Activated T-helper 1 cell treated with anti-CD3 and anti-CD28 coated beads, Interleukin-2, amount 50 U/mL, for 16 hours (primary cell): ENCODE data around the gene ACOX1.

Experiments
- DNase-seq, 2 donors: peaks; one replicate each; pipeline ENCODE4 v3.0.0-alpha.2; 2020; ENCODE audit warnings: low read depth in 1 of 2, low spot score in 1 of 2

The ACOX1 gene

DNA sequence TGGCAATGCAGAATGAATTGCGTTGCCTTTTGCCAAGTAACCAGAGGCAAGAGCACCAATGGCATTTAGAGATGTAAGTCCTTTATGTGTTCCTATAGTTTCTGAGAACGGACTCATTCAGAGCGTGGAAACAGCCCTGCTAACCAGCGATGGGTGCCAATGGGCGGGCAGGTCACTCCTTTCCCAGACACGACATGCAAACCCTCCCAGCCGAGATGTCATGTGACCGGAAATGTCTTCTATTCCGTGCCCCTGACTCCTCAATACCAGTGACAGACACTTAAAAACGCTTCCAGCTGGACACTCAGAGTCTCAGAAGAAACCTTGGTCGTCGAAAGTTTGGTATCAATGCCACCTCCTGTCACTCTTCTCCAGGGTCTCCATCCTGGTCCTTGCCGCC lies 41.3 kb downstream of the ACOX1 start:
- no peak for DNase-seq

DNA sequence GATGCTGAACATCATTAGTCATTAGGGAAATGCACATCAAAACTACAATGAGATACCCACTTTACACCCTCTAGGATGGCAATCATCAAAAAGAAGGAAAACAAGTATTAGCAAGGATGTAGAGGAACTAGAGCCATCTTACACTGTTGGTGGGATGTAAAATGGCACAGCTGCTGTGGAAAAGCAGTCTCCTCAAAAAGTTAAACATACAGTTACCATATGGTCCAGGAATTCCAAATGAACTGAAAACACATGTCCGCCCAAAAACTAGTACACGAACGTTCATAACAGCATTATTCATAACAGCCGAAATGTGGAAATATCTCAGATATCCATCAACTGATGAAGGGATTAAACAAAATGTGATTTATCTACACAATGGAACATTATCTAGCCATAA lies 45.2 kb downstream of the ACOX1 start:
- no peak for DNase-seq

DNA sequence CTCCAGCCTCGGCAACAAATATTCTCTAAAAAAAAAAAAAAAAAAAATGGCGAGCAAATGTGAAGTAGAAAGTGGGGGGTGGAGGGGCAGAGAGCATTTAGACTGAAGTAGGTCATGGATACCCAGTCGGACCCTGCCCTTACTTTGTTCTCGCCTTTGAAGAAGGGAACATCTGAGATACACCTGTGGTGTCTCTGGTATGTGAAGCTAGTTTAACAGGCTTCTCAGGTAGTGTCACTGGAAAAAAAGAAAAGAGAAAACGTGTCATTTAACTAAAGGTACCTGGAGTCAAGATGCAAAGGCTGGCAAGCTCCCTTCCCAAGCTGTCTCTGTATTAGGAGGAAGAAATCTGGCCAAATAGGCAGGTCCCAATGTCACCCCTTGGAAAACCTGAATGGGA lies 46.1 kb downstream of the ACOX1 start:
- DNase-seq = no peak

DNA sequence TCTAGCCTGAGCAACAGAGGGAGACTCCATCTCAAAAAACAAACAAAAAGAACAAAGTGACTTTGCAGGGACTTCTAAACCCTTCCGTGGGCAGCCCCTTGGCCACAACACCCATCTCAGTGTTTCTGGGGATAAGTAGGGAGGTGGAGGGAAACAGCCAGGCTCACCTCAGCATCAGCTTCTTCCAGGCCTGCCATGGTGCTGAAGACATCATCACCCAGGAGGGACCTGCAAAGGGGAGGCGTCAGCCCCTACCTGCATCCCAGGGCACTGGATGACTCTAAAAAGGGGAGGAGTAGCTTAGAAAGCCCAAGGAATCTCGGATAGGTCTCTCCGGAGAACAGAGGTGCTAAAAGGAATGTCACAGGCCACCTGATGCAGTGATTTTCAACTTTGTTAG lies 47.9 kb downstream of the ACOX1 start:
- no peak for DNase-seq

DNA sequence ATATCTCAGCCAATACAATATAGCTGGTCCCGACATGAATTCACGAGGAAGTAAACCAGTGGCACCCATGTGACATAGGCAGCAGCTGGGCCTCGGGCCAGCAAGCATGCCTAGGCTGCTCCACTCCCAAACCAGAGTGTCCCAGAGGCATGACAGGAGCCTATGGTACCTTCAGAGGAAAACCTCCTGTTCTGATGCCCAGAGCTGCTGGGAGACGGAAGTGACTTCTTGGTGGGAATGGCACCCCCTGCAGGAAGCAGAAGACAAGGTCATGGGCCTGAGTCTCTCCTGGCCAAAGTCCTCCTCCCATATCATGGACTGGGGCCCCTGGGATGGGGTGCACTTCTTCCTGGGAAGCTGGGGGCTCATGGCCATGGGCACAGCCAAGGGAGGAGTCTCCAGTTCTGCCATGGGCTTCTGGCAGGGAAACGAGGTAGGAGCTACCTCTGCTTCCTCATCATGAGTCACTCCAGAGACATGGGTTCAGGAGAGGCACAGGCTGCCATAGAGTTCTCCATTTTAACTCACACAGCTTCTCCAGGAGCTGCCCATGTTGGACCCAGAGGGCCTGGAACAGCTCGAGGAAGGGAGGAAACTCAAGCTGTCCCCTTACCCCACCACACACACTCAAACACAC lies 51.6 kb downstream of the ACOX1 start:
- DNase-seq = no peak

DNA sequence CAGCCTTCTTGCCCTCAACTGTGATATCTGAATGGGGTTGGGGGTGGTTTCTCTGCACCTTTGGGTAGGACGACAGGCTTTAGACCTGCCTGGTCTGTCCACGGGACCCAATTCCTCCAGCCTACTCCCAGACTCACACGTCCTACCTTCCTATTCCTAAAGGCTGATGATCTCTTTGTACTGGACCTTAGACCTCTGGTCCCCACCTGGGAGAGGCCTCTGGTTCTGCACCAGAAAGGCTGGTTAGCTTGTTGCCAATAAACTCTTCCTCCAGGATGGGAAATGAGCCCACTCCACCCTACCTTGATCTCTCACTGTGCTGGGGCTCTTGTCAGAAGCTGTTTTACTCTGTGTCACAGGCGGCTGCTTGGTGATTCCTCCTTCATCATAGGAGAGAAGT lies 52.5 kb downstream of the ACOX1 start:
- no peak for DNase-seq

DNA sequence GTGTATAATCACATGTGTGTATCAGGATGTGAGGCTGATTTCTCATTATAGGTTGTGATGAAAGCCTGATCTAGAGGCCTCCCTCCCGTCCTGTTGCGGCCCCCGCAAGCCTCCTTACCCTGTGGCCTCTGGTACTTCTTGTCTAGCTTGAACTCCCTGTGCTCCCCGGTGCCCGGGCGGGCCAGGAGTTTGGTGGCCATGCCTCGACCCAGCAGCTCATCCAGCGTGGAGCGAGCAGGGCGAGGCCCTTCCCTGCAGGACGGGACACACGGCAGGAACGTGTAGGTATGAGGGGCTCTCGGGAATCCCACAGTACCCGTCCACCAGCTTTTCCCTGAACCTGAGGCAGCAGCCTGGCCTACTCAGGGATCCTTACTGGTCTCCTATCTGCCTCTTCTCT lies 53.1 kb downstream of the ACOX1 start:
- no peak for DNase-seq

DNA sequence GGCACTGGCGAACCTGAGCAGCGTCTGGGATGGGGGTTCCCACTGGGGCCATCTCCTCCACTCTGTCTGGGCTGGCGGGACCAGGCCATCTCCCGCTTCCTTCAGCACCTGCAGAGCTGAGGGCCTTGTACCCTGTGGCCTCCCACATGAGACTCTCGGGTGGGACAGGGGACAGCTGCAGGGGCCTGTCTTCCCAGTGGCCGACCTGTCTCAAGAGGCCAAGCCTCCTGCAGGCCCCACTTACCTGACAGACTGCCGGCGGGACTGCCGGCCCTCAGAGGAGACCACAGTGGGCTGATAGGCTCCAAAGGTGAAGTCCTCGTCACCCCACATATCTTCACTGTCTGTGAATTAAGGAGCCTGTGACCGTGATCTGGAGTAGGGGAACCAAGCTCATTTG lies 53.9 kb downstream of the ACOX1 start:
- DNase-seq = no peak

DNA sequence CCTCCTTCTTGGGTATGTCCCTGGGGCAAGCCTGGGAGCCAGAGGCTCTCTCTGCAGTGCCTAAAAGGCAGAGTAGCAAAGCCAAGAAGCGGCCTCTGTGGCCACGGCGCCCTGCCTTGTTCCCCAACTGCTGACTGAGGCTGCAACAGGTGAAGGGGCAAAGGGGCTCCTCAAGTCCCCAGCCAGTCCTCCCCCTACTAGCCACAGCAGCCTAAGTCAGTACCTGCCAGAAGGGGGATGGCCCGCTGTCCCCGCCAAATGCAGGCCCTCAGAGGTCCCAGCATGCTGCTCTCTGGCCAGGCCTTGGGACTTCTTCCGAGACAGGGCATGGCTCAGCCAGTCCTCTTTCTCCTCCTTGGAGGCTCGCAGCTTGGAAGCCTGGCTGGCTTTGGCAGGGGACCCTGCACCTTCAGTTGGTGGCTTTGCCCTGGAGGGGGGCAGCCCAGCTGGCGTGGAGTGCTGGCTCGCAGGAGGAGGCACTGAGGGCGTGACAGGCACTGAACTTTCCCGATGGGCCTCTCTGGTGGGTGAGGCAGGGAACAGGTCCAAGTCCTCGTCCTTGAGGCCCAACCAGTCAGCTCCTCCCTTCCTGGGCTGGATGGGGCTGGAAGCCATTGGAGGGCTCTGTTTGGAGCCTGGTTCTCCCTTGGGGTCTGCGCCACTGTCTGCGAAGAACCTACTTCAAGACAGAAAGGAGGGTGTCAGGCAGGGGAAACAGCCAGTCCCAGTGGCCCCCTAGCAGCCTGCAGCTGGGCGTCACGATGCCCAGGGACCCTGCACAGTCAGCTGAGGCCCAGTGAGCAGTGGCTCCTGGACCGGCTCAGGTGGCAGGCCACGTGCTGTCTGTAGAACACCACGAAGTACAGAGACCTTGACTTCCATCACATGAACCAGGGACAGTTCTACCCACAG lies 55.7 kb downstream of the ACOX1 start:
- no peak for DNase-seq

DNA sequence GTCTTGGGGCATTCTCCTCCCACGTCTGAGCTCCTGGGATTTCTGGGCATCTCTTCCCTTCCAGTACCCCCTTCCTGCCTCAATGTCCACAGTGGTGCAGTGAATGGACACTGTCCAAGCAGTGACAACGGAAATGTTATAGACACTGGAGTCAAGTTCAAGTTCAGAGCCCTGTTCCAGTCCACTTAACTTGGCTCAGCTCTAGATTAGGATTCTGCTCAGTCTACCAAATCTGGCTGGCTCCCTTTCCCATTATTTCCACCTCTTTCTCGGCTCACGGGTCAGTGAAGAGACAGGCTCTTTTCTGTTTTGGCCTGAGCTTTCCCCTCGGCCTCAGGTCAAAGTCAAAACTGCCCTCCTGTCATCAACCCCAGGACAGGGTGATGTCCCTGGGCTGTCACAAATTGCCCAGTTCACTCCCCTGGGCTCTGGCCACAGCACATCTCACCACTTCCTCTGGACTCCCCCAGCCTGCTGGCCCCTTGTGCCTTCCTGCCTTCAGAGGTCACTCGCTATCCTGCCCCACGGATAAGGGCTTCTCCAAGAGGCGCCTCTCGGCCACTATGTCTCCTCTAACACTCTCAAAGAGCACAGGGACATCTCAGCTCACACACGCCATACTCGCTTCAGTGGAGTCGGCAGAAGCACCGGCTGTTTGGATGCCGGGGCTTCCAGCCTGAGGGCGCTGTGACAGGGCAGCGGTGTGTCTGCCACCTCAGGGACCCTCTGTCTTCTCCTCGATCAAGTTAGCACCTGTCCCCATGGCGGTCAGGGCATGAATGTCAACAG lies 56.6 kb downstream of the ACOX1 start:
- no peak for DNase-seq

DNA sequence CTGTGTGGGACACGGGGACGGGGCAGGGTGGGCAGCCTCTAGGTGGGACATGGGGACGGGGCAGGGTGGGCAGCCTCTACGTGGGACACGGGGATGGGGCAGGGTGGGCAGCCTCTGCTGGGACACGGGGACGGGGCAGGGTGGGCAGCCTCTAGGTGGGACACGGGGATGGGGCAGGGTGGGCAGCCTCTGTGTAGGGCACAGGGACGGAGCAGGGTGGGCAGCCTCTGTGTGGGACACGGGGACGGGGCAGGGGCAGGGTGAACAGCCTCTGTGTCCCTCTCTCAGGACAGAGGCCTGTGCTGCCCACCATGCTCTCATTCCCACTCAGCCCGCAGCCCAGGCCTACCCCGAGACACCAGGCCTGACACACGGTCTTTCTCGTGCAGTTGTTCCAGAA lies 57.4 kb downstream of the ACOX1 start:
- DNase-seq = no peak

DNA sequence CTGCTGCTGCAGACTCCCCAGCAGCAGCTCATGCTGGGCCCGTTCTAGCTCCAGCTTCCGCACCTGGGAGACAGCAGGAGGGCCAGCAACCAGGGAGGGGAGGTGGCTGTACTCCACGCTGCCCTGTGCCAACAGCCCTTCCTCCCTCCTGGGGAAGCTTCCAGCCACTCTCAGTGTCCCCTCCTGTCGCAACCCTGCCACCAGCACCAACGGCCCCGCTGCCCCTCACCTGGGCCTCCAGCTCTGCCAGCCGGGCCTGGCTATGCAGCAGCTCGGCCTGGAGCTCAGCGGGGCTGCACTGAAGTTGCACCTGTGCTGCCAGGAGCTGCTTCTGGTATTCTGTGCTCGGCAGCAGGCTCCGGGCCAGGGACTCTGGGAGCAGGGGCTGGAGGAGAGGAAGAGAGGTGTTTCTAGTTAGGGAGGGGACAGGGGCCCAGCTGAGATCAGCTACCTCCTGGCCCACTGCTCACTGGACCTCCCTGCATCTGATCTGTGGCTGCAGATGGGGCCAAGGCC lies 58.9 kb downstream of the ACOX1 start:
- DNase-seq = no peak

DNA sequence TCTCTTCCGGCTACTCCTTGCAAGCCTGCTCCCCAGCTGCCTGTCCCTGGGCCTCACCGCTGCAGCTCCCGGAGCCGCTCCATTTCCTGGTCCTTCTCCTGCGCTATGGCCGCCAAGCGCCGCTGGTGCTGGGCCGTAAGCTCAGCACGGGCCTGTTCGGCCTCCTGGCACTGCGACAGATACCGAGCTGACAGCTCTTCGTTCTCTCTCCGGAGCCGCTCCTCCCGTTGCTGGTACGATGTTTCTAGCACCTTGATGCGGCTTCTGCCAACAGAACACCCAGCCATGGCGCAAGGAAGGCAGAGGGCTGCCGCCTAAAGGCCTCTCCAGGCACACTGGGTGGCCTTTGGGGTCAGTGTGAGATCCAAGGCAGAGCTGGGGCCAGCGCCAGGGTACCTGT lies 59.4 kb downstream of the ACOX1 start:
- no peak for DNase-seq

DNA sequence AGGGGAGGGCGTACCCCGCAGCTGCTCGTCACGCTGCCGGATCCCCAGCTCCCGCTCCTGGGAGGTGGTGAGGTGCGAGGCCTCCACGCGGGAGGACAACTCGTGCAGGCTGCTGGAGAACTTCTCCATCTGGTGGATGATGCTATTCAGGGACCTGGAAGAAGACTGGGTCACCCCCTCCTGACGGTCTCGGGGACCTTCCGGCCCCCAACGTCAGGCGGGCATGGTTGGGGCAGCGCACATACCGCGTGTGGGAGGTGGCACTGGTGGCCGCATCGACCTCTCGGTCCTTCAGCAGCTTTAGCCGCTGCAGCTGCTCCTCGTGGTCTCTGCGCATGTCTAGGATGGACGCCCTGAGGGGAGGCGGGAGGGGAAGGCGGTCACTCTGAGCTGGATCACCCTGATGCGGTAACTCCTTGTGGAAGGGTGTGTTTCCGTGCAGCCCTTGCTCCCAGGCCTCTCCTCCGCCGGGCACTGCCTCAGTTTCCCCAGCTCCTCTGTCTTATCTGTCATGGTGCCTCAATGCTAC lies 61.0 kb downstream of the ACOX1 start:
- no peak for DNase-seq

DNA sequence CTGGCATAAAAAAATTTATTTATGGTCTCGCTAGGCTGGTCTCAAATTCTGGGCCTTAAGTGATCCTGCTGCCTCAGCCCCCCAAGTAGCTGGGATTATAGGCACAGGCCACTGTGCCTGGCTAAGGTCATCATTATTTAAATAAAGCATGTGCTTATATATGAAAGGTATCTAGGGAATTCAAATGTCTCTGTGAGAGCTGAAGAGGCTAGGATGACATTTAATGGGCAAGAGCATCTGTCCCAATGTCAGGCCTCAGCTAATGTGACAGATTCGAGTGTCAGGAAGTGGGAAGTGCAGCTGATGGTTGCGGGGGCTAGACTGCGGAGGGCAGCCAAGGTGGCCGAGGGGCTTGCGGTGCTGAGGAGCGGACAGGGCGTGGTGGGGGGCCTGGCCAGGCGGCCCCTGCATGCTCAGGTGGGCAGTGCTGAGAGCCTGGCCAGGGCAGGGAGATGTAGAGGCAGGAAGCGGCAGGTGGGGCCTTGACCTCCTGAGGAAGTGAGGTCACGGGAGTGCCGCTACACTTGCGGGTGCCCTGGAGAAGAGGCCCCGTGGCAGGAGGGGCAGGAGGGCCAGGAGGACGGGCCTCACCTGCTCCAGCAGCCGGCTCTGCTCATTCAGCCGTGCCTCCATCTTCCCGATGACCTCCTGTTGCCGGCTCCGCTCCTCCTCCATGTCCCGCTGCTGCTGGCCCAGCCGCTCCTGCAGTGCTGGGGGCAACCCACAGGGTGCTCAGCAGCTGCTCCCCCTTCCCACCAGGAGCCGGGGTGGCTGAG lies 61.6 kb downstream of the ACOX1 start:
- DNase-seq = no peak

DNA sequence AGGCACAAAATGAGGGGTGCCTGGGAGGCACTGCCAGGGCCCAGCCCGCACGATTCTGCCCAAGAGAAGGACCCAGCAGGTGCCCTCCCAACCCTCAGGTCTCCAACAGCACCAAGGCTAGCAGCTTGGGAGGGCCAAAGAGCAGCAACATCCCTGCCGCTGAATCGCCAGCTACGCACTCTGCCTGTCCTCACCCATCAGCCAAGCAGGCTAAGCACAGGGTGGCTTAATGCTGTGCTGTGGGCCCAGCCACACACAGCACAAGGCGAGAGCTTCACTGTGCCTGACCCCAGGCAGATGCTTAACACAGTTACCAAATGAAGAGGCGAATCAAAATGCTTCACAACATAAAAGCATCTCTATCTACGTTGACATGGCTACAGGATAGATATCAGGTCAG lies 63.7 kb downstream of the ACOX1 start:
- DNase-seq = no peak

DNA sequence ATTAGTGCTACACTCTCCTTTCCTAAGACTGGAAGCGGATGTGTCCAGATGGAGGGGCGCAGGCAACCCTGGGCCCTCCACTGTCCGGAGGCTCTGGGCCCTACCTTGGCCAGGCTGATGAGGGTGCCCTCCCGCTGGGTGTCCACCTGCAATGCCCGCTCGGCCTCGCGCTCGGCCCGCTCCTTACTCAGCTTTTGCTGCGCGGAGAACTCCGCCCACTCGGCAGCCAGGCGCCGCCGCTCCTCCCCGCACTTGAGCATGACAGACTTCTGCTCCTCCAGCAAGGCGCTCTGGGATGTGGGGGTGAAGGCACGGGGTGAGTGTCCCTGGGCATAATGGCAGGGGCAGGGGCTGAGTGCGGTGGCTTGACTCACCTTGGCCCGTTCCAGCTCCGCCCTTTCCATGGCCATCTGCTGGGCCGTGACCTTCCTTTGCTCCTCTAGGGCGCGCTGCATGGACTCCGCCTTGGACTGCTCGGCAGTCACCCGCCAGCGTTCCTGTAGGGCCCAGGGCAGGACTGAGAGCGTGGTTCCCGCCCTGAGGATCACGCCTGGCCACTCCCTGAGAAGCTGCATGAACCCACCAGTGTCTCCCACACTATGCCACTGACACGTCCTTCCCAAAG lies 64.2 kb downstream of the ACOX1 start:
- no peak for DNase-seq

DNA sequence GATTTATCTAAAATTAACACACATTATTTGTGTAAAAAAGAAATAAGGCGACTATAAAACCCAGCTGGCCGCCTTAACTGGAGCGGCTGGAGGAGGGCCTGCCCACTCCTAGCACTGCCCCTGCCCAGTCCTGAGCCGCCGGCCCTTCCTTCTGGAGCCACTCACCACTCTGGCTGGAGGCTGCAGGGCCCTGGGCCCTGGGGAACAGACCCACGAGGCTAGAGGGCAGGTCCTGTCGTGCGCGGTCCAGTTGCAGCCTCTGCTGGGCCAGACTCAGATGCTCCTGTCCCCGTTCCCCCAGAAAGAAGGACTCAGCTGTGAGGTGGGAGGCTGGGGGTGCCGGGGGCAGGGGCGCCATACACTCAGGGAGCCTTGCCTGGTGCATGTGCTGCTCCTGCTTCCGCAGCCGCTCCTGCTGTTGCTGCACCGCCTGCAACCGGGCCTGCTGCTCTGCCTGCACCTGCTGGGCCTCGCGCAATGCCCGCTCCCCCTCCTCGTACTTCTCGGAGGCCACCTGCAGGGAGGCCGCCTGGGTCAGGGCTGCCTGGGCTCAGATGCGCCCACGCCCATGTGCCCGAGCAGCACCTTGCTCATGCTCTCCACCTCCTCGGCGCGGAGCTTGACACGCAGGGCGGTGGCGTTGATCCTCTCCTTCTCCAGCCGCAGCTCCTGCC lies 65.3 kb downstream of the ACOX1 start:
- DNase-seq = no peak

DNA sequence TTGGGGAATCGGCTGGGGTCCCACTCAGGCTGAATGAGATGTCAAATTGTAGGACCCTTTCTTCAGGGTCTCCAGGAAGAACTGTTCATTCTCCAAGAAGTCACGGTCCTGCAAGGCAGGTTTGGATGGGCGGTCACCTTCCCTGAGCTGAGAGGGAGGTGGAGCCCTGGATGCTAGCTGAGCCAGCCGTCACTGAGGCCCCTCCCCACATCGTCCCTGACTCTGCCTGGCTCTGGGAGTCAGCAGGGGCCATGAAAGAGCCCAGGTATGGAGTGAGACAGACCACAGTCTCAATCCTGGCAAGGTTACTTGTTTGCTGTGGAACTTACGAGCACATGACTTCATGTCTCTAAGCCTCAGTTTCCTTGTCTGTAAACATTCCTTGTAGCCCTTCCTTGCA lies 68.3 kb downstream of the ACOX1 start:
- no peak for DNase-seq

DNA sequence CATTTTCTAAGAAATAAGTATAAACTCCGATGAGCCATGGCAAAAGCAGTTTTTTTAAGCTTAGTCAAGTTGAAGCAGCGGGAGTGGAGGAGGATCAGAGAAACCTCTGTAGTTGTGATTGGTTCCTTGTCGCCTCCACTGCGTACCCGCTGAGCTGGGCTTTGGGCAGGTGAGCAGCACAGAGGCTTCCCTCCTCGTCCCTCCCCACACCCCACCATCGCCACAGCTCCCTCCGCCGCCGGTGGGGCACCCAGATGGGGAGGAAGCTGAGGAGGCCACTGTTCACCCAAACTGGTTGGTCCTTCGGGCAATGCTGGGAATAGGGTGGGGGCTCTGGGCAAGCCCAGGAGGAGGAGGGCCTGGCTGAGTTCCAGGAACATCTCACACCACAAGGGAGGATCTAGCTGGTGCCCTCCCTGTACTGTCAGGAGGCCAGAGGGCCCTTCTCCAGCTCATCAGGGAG lies 69.1 kb downstream of the ACOX1 start:
- DNase-seq = no peak
